H1 (cell line): Measurements from ENCODE around the gene TMEM92. TPM values are rescaled to one million over a fixed set of nuclear protein-coding genes. Genes with fewer than 3 reads are reported as not detected.

ENCODE experiments used
- CREB1 ChIP-seq: IDR thresholded peaks from 2 replicates; pipeline ENCODE4 v1.6.1; 2012; ENCODE audit warnings: inconsistent platforms
- CTBP2 ChIP-seq: IDR thresholded peaks from 2 replicates; pipeline ENCODE4 v1.7.0; 2011; ENCODE audit warnings: borderline replicate concordance, mild to moderate bottlenecking, moderate library complexity, mixed read lengths, low read length; ENCODE audit not compliant: insufficient read depth, insufficient read length
- KDM5A ChIP-seq: fragments of 200-600 bp; IDR thresholded peaks from 2 replicates; pipeline ENCODE4 v1.7.1; 2012; ENCODE audit warnings: mild to moderate bottlenecking, low read length, inconsistent platforms, mixed read lengths
- POLR2AphosphoS5 ChIP-seq: IDR thresholded peaks from 2 replicates; pipeline ENCODE4 v1.6.1; 2011; ENCODE audit warnings: low read depth, low read length
- RFX5 ChIP-seq: IDR thresholded peaks from 2 replicates; pipeline ENCODE4 v1.6.1; 2011; ENCODE audit warnings: low read depth, low read length, improper control_type of control experiment, borderline replicate concordance
- polyA plus RNA-seq, 7 experiments: library from polyadenylated mRNA; depleted of rRNA in 3 of 7; stranded (reverse) in 5 of 7; unstranded in 2 of 7; fragments of >200 nt in 5 of 7; fragments of 200-250 nt in 2 of 7; gene quantifications; 1 replicate in 5 of 7; 2 replicates in 1 of 7; 4 replicates in 1 of 7; pipeline versions ENCODE4 v1.2.1 to v1.2.3, GENCODE V29; 2011 to 2013; ENCODE audit warnings: missing spikeins in 2 of 7, mixed read lengths in 2 of 7
- total RNA-seq: library from RNA; stranded (reverse); fragmentation: NEBNext Ultra II Directional; extraction: Animal tissue kit (Norgen Biotek cat#: 25700); gene quantifications from 2 replicates; pipeline ENCODE4 v1.2.1, GENCODE V29; 2021
- TF ChIP-seq, protein P1 (sequence below): fragments of 300-600 bp; sonication (generic); IDR thresholded peaks from 2 replicates; pipeline ENCODE4 v1.7.1; 2012; ENCODE audit warnings: low read length, moderate library complexity, mild to moderate bottlenecking, inconsistent platforms; ENCODE audit not compliant: insufficient replicate concordance

Gene TMEM92
- total and polyA plus RNA-seq, 2 of the 8 experiments (the other 6 are each of a cell fraction or from before 2014, with no cell fraction given): 11.9 to 24.8 TPM

DNA sequence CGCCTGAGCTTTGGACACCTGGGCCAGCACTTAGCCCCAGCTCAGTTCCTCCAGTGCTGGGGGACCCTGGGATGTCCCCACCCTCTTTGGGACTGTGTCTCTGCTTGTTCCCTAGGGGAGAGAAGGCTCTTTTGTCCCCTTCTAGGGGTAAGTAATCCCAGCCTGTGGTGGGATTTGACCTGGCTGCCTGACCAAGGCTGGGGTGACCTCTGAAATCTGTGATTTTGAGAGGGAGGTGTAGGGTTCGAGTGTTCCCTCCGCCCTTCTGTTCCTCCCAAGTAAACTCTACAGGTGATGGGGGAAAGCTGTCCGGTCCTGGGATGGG, 593 bp downstream of the TMEM92 start (continued):
- TF ChIP-seq RFX5: no peak
- no peak for TF ChIP-seq CTBP2
- TF ChIP-seq POLR2AphosphoS5: no peak
- no peak for TF ChIP-seq CREB1
- TF ChIP-seq, protein P1, sequence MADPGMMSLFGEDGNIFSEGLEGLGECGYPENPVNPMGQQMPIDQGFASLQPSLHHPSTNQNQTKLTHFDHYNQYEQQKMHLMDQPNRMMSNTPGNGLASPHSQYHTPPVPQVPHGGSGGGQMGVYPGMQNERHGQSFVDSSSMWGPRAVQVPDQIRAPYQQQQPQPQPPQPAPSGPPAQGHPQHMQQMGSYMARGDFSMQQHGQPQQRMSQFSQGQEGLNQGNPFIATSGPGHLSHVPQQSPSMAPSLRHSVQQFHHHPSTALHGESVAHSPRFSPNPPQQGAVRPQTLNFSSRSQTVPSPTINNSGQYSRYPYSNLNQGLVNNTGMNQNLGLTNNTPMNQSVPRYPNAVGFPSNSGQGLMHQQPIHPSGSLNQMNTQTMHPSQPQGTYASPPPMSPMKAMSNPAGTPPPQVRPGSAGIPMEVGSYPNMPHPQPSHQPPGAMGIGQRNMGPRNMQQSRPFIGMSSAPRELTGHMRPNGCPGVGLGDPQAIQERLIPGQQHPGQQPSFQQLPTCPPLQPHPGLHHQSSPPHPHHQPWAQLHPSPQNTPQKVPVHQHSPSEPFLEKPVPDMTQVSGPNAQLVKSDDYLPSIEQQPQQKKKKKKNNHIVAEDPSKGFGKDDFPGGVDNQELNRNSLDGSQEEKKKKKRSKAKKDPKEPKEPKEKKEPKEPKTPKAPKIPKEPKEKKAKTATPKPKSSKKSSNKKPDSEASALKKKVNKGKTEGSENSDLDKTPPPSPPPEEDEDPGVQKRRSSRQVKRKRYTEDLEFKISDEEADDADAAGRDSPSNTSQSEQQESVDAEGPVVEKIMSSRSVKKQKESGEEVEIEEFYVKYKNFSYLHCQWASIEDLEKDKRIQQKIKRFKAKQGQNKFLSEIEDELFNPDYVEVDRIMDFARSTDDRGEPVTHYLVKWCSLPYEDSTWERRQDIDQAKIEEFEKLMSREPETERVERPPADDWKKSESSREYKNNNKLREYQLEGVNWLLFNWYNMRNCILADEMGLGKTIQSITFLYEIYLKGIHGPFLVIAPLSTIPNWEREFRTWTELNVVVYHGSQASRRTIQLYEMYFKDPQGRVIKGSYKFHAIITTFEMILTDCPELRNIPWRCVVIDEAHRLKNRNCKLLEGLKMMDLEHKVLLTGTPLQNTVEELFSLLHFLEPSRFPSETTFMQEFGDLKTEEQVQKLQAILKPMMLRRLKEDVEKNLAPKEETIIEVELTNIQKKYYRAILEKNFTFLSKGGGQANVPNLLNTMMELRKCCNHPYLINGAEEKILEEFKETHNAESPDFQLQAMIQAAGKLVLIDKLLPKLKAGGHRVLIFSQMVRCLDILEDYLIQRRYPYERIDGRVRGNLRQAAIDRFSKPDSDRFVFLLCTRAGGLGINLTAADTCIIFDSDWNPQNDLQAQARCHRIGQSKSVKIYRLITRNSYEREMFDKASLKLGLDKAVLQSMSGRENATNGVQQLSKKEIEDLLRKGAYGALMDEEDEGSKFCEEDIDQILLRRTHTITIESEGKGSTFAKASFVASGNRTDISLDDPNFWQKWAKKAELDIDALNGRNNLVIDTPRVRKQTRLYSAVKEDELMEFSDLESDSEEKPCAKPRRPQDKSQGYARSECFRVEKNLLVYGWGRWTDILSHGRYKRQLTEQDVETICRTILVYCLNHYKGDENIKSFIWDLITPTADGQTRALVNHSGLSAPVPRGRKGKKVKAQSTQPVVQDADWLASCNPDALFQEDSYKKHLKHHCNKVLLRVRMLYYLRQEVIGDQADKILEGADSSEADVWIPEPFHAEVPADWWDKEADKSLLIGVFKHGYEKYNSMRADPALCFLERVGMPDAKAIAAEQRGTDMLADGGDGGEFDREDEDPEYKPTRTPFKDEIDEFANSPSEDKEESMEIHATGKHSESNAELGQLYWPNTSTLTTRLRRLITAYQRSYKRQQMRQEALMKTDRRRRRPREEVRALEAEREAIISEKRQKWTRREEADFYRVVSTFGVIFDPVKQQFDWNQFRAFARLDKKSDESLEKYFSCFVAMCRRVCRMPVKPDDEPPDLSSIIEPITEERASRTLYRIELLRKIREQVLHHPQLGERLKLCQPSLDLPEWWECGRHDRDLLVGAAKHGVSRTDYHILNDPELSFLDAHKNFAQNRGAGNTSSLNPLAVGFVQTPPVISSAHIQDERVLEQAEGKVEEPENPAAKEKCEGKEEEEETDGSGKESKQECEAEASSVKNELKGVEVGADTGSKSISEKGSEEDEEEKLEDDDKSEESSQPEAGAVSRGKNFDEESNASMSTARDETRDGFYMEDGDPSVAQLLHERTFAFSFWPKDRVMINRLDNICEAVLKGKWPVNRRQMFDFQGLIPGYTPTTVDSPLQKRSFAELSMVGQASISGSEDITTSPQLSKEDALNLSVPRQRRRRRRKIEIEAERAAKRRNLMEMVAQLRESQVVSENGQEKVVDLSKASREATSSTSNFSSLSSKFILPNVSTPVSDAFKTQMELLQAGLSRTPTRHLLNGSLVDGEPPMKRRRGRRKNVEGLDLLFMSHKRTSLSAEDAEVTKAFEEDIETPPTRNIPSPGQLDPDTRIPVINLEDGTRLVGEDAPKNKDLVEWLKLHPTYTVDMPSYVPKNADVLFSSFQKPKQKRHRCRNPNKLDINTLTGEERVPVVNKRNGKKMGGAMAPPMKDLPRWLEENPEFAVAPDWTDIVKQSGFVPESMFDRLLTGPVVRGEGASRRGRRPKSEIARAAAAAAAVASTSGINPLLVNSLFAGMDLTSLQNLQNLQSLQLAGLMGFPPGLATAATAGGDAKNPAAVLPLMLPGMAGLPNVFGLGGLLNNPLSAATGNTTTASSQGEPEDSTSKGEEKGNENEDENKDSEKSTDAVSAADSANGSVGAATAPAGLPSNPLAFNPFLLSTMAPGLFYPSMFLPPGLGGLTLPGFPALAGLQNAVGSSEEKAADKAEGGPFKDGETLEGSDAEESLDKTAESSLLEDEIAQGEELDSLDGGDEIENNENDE: no peak
- no peak for TF ChIP-seq KDM5A
